NB4 (cell line): ENCODE data around the gene CORO2A.

Experiments used
- CTCF ChIP-seq: IDR thresholded peaks from one replicate; pipeline ENCODE4 v1.5.1; 2012; ENCODE audit warnings: low read depth, low read length
- MAX ChIP-seq: IDR thresholded peaks from 2 replicates; pipeline ENCODE4 v1.6.1; 2011; ENCODE audit warnings: low read depth, low read length
- MYC ChIP-seq: IDR thresholded peaks from 2 replicates; pipeline ENCODE4 v1.6.1; 2011; ENCODE audit warnings: low read depth, low read length
- POLR2A ChIP-seq: IDR thresholded peaks from 2 replicates; pipeline ENCODE4 v1.6.1; 2011; ENCODE audit warnings: mild to moderate bottlenecking; ENCODE audit not compliant: insufficient read length; ENCODE audit errors: extremely low read depth

GRCh38 chr9:98208635-98209034, 16.2 kb upstream of the CORO2A start:
- TF ChIP-seq POLR2A = no peak
- TF ChIP-seq CTCF = no peak
- TF ChIP-seq MAX = no peak
- TF ChIP-seq MYC = no peak
